ENCODE data around the gene LGALS16. TPM values are rescaled to one million over a fixed set of nuclear protein-coding genes. Genes with fewer than 3 reads are reported as not detected.
A peak's percentile ranks its signal among the peaks of the same experiment; 100 is the strongest.

Gene LGALS16
- total RNA-seq, 2 experiments from 2014 or later, result not detected

GRCh38 chr19:39679056-39679790 lies 23.5 kb downstream of the LGALS16 start:
- peak overlapping the region; percentile 73 for H3K27ac Mint-ChIP-seq
- H3K9me3 Mint-ChIP-seq, result no peaks in the 10 kb centered on the region
- intact Hi-C loops (cut with DNase I, micrococcal nuclease), result loop anchor here in 1 of 2 experiments (10.0 kb wide), 1 partner anchor 554 kb away; the partner anchor contains the start of gene PAK4
- no peaks in the 10 kb centered on the region for H3K9me3 ChIP-seq (ENCODE audit: control insufficient read depth in 1 of 2, insufficient read depth in 1 of 2, low read length in 2 of 2)
- ATAC-seq (ENCODE audit: poor library complexity), result peak; percentile 21
- H3K4me1 ChIP-seq (ENCODE audit: insufficient read depth, low read length), result peaks cover 36% of the 10 kb centered on the region
- no peaks in the 10 kb centered on the region for H3K27me3 ChIP-seq (ENCODE audit: control insufficient read depth in 1 of 2, insufficient read depth in 2 of 2, low read length in 2 of 2)
- peak in 5 of 14 experiments; percentile 10 to 43 (median 24) for DNase-seq
- TF ChIP-seq CTCF (IDR thresholded peaks at IDR 0.05), result no peak
- no peaks in the 10 kb centered on the region for H3K36me3 ChIP-seq (ENCODE audit: insufficient read depth, low read length)
- CTCF ChIA-PET, result no interaction called here
- peak overlapping the region; percentile 23 for H3K4me3 Mint-ChIP-seq
- peaks cover 2% of the 10 kb centered on the region for H3K27me3 Mint-ChIP-seq
- no peaks in the 10 kb centered on the region for H3K36me3 Mint-ChIP-seq (ENCODE audit: low read depth)
- H3K4me1 Mint-ChIP-seq (ENCODE audit: low read depth), result peaks cover 27% of the 10 kb centered on the region
- POLR2A ChIA-PET, result no interaction called here
- H3K4me3 ChIP-seq (ENCODE audit: low read length), result peak overlapping the region; percentile 22
- peak overlapping the region in 1 of 2 donors; percentile 37 for H3K27ac ChIP-seq (ENCODE audit: low read depth in 1 of 2, low read length in 2 of 2)

- peaks cover 4% of the 10 kb centered on the region for H3K27me3 Mint-ChIP-seq
- H3K9me3 ChIP-seq (ENCODE audit: control insufficient read depth in 1 of 2, insufficient read depth in 1 of 2, low read length in 2 of 2), result no peaks in the 10 kb centered on the region
- H3K9me3 Mint-ChIP-seq, result no peaks in the 10 kb centered on the region
- CTCF ChIA-PET, result no interaction called here
- no peak for DNase-seq
- no peaks in the 10 kb centered on the region for H3K27me3 ChIP-seq (ENCODE audit: control insufficient read depth in 1 of 2, insufficient read depth in 2 of 2, low read length in 2 of 2)
- H3K4me3 ChIP-seq (ENCODE audit: low read length), result peak overlapping the region; percentile 22
- intact Hi-C loops (cut with DNase I, micrococcal nuclease), result loop anchor here in 1 of 2 experiments (10.0 kb wide), 1 partner anchor 555 kb away; the partner anchor contains the start of gene PAK4
- H3K4me3 Mint-ChIP-seq, result peak overlapping the region; percentile 23
- peak overlapping the region; percentile 73 for H3K27ac Mint-ChIP-seq
- TF ChIP-seq CTCF (IDR thresholded peaks at IDR 0.05), result no peak
- peaks cover 36% of the 10 kb centered on the region for H3K4me1 ChIP-seq (ENCODE audit: insufficient read depth, low read length)
- no peaks in the 10 kb centered on the region for H3K36me3 Mint-ChIP-seq (ENCODE audit: low read depth)
- POLR2A ChIA-PET, result no interaction called here
- no peak for ATAC-seq (ENCODE audit: poor library complexity)
- H3K4me1 Mint-ChIP-seq (ENCODE audit: low read depth), result peaks cover 27% of the 10 kb centered on the region
- no peaks in the 10 kb centered on the region for H3K36me3 ChIP-seq (ENCODE audit: insufficient read depth, low read length)
- H3K27ac ChIP-seq (ENCODE audit: low read depth in 1 of 2, low read length in 2 of 2), result peak overlapping the region in 1 of 2 donors; percentile 37
These were observed 24.1 kb downstream of the LGALS16 start for GRCh38 chr19:39679791-39680168.

GRCh38 chr19:39680593-39680992 lies 24.9 kb downstream of the LGALS16 start:
- no peak overlapping the region for H3K27ac ChIP-seq (ENCODE audit: low read depth in 1 of 2, low read length in 2 of 2)
- no peaks in the 10 kb centered on the region for H3K9me3 Mint-ChIP-seq
- ChIA-PET POLR2A (no interaction called here), CTCF (no interaction called here)
- ATAC-seq (ENCODE audit: poor library complexity) (no peak), DNase-seq (no peak)
- H3K27me3 Mint-ChIP-seq, result peaks cover 4% of the 10 kb centered on the region
- no peak overlapping the region for H3K27ac Mint-ChIP-seq
- H3K9me3 ChIP-seq (ENCODE audit: control insufficient read depth in 1 of 2, insufficient read depth in 1 of 2, low read length in 2 of 2), result no peaks in the 10 kb centered on the region
- intact Hi-C loops (cut with DNase I, micrococcal nuclease), result no loop called here
- H3K4me1 Mint-ChIP-seq (ENCODE audit: low read depth), result peaks cover 28% of the 10 kb centered on the region
- H3K27me3 ChIP-seq (ENCODE audit: control insufficient read depth in 1 of 2, insufficient read depth in 2 of 2, low read length in 2 of 2), result no peaks in the 10 kb centered on the region
- TF ChIP-seq CTCF (IDR thresholded peaks at IDR 0.05), result no peak
- H3K4me1 ChIP-seq (ENCODE audit: insufficient read depth, low read length), result peaks cover 36% of the 10 kb centered on the region
- no peak overlapping the region for H3K4me3 ChIP-seq (ENCODE audit: low read length)
- H3K36me3 Mint-ChIP-seq (ENCODE audit: low read depth), result no peaks in the 10 kb centered on the region
- no peak overlapping the region for H3K4me3 Mint-ChIP-seq
- no peaks in the 10 kb centered on the region for H3K36me3 ChIP-seq (ENCODE audit: insufficient read depth, low read length)
